BJ (cell line): ENCODE data around the gene GRIN3B. TPM values are rescaled to one million over a fixed set of nuclear protein-coding genes. Genes with fewer than 3 reads are reported as not detected.

Source experiments
- CTCF ChIA-PET: fragments of 350-600 bp; formaldehyde crosslinking; extraction: SDS; loops from one replicate; lab custom pipeline; 2021; ENCODE audit warnings: antibody characterized with exemption, inconsistent platforms; lab: Yijun Ruan, JAX
- POLR2A ChIA-PET: fragments of 300-600 bp; sonication (Branson Sonifier 250); formaldehyde crosslinking; extraction: SDS; loops from one replicate; lab custom pipeline; 2021; ENCODE audit warnings: antibody characterized with exemption; lab: Charles Lee
- DNase-seq: peaks from one replicate; pipeline ENCODE4 v3.0.0-alpha.2; 2011; ENCODE audit warnings: low read depth
- H3K27me3 ChIP-seq: 2 replicates; pipeline ENCODE4 v1.6.0; 2011; ENCODE audit warnings: low read length; ENCODE audit not compliant: control insufficient read depth, insufficient read depth
- H3K36me3 ChIP-seq: 2 replicates; pipeline ENCODE4 v1.5.1; 2011; ENCODE audit warnings: low read length; ENCODE audit not compliant: control insufficient read depth, insufficient read depth
- H3K4me3 ChIP-seq: 2 replicates; pipeline ENCODE4 v1.5.1; 2011; ENCODE audit warnings: low read depth, mild to moderate bottlenecking, control low read depth, low read length
- CTCF ChIP-seq: IDR thresholded peaks from 2 replicates; pipeline ENCODE4 v1.5.1; 2011; ENCODE audit warnings: low read depth, mild to moderate bottlenecking, control low read depth, inconsistent platforms, low read length, moderate library complexity; ENCODE audit not compliant: insufficient read depth
- polyA plus RNA-seq: library from polyadenylated mRNA; depleted of rRNA; stranded (reverse); fragments of >200 nt; gene quantifications from 2 replicates; pipeline ENCODE4 v1.2.3, GENCODE V29; 2011

GRIN3B gene
- polyA plus RNA-seq, 1 experiment = 0.32 TPM

DNA sequence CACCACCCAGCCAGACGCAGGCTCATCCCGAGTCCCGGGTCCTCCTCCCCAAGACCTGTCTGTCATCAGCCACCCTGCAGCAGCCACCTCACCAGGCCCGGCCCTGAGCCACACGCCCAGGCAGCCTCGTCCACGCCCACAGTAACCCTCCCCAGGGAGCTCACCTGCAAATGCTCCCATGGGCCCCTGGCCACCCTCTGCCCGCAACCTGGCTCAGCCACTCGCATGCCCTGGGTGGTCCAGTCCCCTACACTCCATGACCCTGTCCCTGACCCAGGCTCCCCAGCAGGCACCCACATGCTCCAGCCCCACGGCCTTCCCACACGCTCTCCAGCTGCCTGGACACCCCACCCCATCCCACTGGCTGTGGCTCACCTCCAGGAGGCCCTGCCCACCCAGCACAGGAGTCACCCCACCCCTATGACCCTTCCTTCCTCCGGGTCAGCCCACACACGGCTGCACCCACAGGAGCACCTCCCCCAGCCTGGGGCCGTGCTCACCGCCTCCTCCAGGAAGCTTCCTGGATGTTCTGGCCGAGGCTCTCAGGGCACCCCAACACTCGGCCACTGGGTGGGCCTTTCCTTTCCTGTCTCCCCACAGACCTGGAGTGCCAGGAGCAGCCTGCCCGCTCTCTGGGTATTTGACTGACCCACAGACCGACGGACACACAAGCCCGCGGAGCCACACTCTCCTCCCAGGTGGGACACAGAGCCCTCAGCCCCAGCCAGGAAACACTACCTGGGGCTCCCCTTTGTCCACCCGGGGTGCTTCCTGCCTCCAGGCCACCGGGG, 17.1 kb downstream of the GRIN3B start:
- POLR2A ChIA-PET = no interaction called here
- H3K4me3 ChIP-seq = no peak overlapping the region

DNA sequence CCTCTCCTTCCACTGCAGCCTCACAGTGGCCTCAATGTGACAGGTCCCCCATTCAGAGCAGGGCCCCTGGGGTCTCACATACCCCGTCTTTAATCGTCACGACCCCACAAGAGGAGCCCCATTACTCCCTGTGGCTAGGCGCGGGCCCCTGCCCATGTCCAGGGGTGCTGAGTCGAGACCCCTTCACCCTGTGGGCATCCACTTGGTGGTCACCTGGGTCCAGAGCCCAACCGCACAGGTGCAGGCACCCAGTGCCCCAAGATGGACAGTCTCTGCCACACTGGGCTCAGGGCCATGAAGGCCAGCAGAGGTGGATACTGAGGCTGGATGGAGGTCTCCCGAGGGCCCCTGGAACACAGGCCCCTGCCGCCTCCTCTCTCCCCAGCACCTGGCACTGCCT, 17.7 kb downstream of the GRIN3B start:
- Histone ChIP-seq H3K36me3 (peaks cover 12% of the 10 kb centered on the region), H3K4me3 (no peak overlapping the region), H3K27me3 (no peaks in the 10 kb centered on the region)
- ChIA-PET CTCF (interaction anchor here (0.9 kb wide), 1 partner anchor 227 kb away, joined by 3 read pairs; no protein-coding TSS in a partner anchor), POLR2A (no interaction called here)
- no peak for TF ChIP-seq CTCF
- DNase-seq = no peak

More for the DNA sequence above, 17.1 kb downstream of the GRIN3B start:
- Histone ChIP-seq H3K36me3 (peaks cover 15% of the 10 kb centered on the region), H3K27me3 (no peaks in the 10 kb centered on the region)
- no peak for DNase-seq
- TF ChIP-seq CTCF = no peak
- CTCF ChIA-PET = interaction anchor here (0.6 to 1.1 kb wide), 2 partner anchors 10 to 48 kb away, joined by 4 read pairs; no protein-coding TSS in a partner anchor

DNA sequence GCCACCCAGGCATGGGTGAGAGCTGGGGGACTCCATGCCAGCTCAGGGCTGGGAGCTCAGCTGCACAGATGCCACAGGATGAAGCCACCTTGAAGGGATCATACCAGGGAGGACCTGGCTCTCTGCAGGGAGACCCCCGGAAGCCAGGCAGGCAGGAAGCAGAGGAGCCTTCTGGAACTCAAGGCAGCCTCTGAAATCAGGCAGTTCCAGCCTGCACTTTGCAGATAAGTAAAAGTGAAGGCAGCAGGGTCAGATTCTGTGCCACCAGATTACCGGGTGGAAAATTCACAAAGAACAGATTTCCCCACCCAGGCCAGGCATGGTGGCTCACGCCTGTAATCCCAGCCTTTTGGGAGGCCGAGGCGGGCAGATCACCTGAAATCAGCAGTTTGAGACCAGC, 18.2 kb downstream of the GRIN3B start:
- ChIA-PET POLR2A (no interaction called here), CTCF (interaction anchor here (0.6 to 1.4 kb wide), 3 partner anchors 35 to 226 kb away, joined by 3 read pairs; partner anchors contain the start of gene WDR18)
- no peak overlapping the region for H3K4me3 ChIP-seq
- DNase-seq = no peak
- no peak for TF ChIP-seq CTCF
- H3K27me3 ChIP-seq = no peaks in the 10 kb centered on the region
- H3K36me3 ChIP-seq = peaks cover 8% of the 10 kb centered on the region

- TF ChIP-seq CTCF = no peak
- DNase-seq = no peak
- peak overlapping the region; percentile 97 for H3K4me3 ChIP-seq
- H3K36me3 ChIP-seq = peaks cover 3% of the 10 kb centered on the region
- H3K27me3 ChIP-seq = no peaks in the 10 kb centered on the region
- POLR2A ChIA-PET = no interaction called here
- CTCF ChIA-PET = interaction anchor here (0.6 to 1.4 kb wide), 5 partner anchors 18 to 225 kb away, joined by 3 to 4 read pairs (median 3); partner anchors contain the start of gene WDR18
Measured at GRCh38 chr19:1018932-1019615, 18.9 kb downstream of the GRIN3B start.

DNA sequence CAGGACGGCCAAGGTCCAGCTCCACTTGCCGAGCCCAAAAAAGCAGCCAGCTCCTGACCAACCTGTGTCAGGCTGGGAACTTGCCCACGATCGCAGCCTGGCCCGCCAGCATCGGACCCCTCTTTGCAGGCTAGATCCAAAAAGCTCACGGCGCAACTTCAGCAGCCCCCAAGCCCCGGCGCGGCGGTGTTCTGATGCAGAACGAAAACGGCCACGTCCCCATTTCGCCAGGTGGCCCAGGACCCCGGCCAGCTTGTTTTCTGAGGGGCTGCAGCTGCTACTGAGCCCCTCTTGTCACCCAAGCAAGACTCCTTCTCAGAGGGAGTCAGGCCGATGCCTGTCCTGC, 19.4 kb downstream of the GRIN3B start:
- Histone ChIP-seq H3K36me3 (peaks cover 3% of the 10 kb centered on the region), H3K4me3 (peak overlapping the region; percentile 97), H3K27me3 (no peaks in the 10 kb centered on the region)
- ChIA-PET POLR2A (no interaction called here), CTCF (interaction anchor here (0.7 to 1.4 kb wide), 4 partner anchors 18 to 225 kb away, joined by 3 to 4 read pairs (median 4); partner anchors contain the start of gene WDR18)
- no peak for TF ChIP-seq CTCF
- no peak for DNase-seq
